HepG2 (cell line): ENCODE measurements around the gene SOBP. TPM values are rescaled to one million over a fixed set of nuclear protein-coding genes. Genes with fewer than 3 reads are reported as not detected.

Experiments
- ATAC-seq: fragments of 200-7000 bp; cut with Tn5 transposase; 3 replicates; pipeline ENCODE4 v1.9.1; 2020; ENCODE audit warnings: mild to moderate bottlenecking, moderate library complexity
- BruUV-seq: library from RNA; stranded (reverse); fragments of 400-500 nt; replicated peaks from 2 replicates; lab custom pipeline; 2021; lab: Mats Ljungman, UMichigan
- CTCF ChIA-PET: fragments of 300-600 bp; formaldehyde crosslinking; extraction: SDS; loops from one replicate; lab custom pipeline; 2021; ENCODE audit warnings: low total read pairs, inconsistent platforms, low intra/inter-chr PET ratio; lab: Yijun Ruan, JAX
- POLR2A ChIA-PET: fragments of 350-600 bp; sonication (Branson Sonifier 250); formaldehyde crosslinking; loops from one replicate; lab custom pipeline; 2020; ENCODE audit warnings: antibody characterized with exemption, inconsistent platforms; lab: Yijun Ruan, JAX
- DNase-seq: peaks from one replicate; pipeline ENCODE4 v3.0.0-alpha.2; 2015; ENCODE audit warnings: low spot score
- FAIRE-seq: peaks from 3 replicates; lab custom pipeline; 2011; peaks lifted over from hg19 to GRCh38; lab: Jason Lieb, UNC
- H2AFZ ChIP-seq: one replicate; pipeline ENCODE4 v1.6.1; 2011; ENCODE audit warnings: low read length, inconsistent platforms
- H3K27ac ChIP-seq: fragments of 300-600 bp; 3 replicates; pipeline ENCODE4 v1.8.0; 2011; ENCODE audit warnings: mixed run types, mild to moderate bottlenecking, mixed read lengths, low read length, inconsistent platforms; ENCODE audit not compliant: insufficient read depth; ENCODE audit errors: extremely low read length
- H3K27me3 ChIP-seq, 2 experiments: fragments of 200-600 bp in 1 of 2; 2 replicates in 1 of 2; 3 replicates in 1 of 2; pipeline versions ENCODE4 v1.6.0 to v1.8.0; 2011; ENCODE audit warnings: low read length in 2 of 2, mild to moderate bottlenecking in 2 of 2, moderate library complexity in 2 of 2, inconsistent platforms in 1 of 2; ENCODE audit not compliant: insufficient read depth in 2 of 2, control insufficient read depth in 1 of 2
- H3K36me3 ChIP-seq, 2 experiments: fragments of 200-600 bp in 1 of 2; replicated peaks in 1 of 2; 2 replicates in 1 of 2; 3 replicates in 1 of 2; pipeline versions ENCODE4 v1.5.1 to v1.8.0; 2011; ENCODE audit warnings: low read length in 2 of 2, inconsistent platforms in 1 of 2; ENCODE audit not compliant: insufficient read depth in 2 of 2, control insufficient read depth in 1 of 2
- H3K4me1 ChIP-seq: 2 replicates; pipeline ENCODE4 v1.5.1; 2012; ENCODE audit warnings: low read length, inconsistent platforms; ENCODE audit not compliant: insufficient read depth
- H3K4me2 ChIP-seq: 2 replicates; pipeline ENCODE4 v1.6.0; 2011; ENCODE audit warnings: low read depth, low read length, inconsistent platforms
- H3K4me3 ChIP-seq, 3 experiments: fragments of 200-600 bp in 1 of 3; sonication (generic), shearing (Covaris generic) in 1 of 3; replicated peaks in 1 of 3; 2 replicates each; pipeline ENCODE4 v1.5.1; 2011 to 2016; ENCODE audit warnings: low read length in 3 of 3, inconsistent platforms in 2 of 3, low read depth in 2 of 3, mild to moderate bottlenecking in 2 of 3, control low read depth in 1 of 3, mixed read lengths in 1 of 3; ENCODE audit not compliant: insufficient read depth in 1 of 3
- H3K79me2 ChIP-seq: one replicate; pipeline ENCODE4 v1.6.1; 2011; ENCODE audit warnings: low read length, inconsistent platforms; ENCODE audit not compliant: insufficient read depth
- H3K9ac ChIP-seq: 2 replicates; pipeline ENCODE4 v1.6.0; 2011; ENCODE audit warnings: mild to moderate bottlenecking, low read depth, low read length, inconsistent platforms; ENCODE audit not compliant: insufficient read depth
- H3K9me3 ChIP-seq: 2 replicates; pipeline ENCODE4 v1.5.1; 2012; ENCODE audit warnings: mild to moderate bottlenecking, low read length
- H4K20me1 ChIP-seq: 2 replicates; pipeline ENCODE4 v1.6.0; 2011; ENCODE audit warnings: inconsistent platforms, mild to moderate bottlenecking, low read length, moderate library complexity; ENCODE audit not compliant: insufficient read depth
- NCOA5 ChIP-seq: sonication (generic); formaldehyde crosslinking; IDR thresholded peaks from 2 replicates; pipeline ENCODE4 v1.4.0; 2020; ENCODE audit warnings: missing genetic modification reagents
- ZNF432 ChIP-seq: sonication (generic); formaldehyde crosslinking; IDR thresholded peaks from 2 replicates; pipeline ENCODE4 v1.5.0; 2020; ENCODE audit warnings: missing genetic modification reagents, mild to moderate bottlenecking, borderline replicate concordance
- ZNF768 ChIP-seq: sonication (generic); formaldehyde crosslinking; IDR thresholded peaks from 2 replicates; pipeline ENCODE4 v1.4.0; 2020; ENCODE audit warnings: missing genetic modification reagents
- WGBS: methylation state at CpG from one replicate; pipeline ENCODE4 v1.1.6; 2017; ENCODE audit warnings: low lambda C conversion rate; 5-methylcytosine and 5-hydroxymethylcytosine counted together
- in situ Hi-C: cut with HindIII; loops from 2 replicates; pipeline ENCODE4 v1.10.0; 2017; ENCODE audit warnings: low pct_unique_long_range_greater_than_20kb; ENCODE audit not compliant: extremely low pct_ligation_motif_present
- intact Hi-C: fragments of 100-400 bp; cut with micrococcal nuclease; formaldehyde crosslinking; loops from one replicate; pipeline ENCODE4 v1.10.0; 2022; ENCODE audit not compliant: unreplicated experiment
- polyA plus RNA-seq, 8 experiments: library from polyadenylated mRNA; depleted of rRNA in 3 of 8; stranded (reverse) in 7 of 8; unstranded in 1 of 8; fragments of >200 nt; fragmentation: Illumina TruSeq in 4 of 8; extraction: Trizol in 4 of 8; gene quantifications; 2 replicates each; pipeline versions ENCODE4 v1.2.1 to v1.2.3, GENCODE V29; 2011 to 2016; ENCODE audit warnings: low read depth in 4 of 8, missing spikeins in 1 of 8, mixed read lengths in 1 of 8; ENCODE audit not compliant: insufficient read depth in 1 of 8
- total RNA-seq, 5 experiments: library from RNA; depleted of rRNA; stranded (reverse); fragments of >200 nt; fragmentation: Illumina TruSeq; extraction: Trizol; gene quantifications; 2 replicates each; pipeline ENCODE4 v1.2.3, GENCODE V29; 2016; ENCODE audit warnings: low read depth in 1 of 5
- TF ChIP-seq, protein P1 (sequence below): sonication (generic); formaldehyde crosslinking; IDR thresholded peaks from 2 replicates; pipeline ENCODE4 v1.5.0; 2020; ENCODE audit warnings: missing genetic modification reagents
- TF ChIP-seq, protein P2 (sequence below): sonication (generic); formaldehyde crosslinking; IDR thresholded peaks from 2 replicates; pipeline ENCODE4 v1.4.0; 2020; ENCODE audit warnings: mild to moderate bottlenecking, missing genetic modification reagents
- TF ChIP-seq, protein P3 (sequence below): sonication (generic); formaldehyde crosslinking; IDR thresholded peaks from 2 replicates; pipeline ENCODE4 v1.8.0; 2023; ENCODE audit warnings: mild to moderate bottlenecking, missing genetic modification reagents

SOBP gene
- total and polyA plus RNA-seq, 2 of the 13 experiments (the other 11 are each of a cell fraction or from before 2014, with no cell fraction given): 1.5 to 6.9 TPM

DNA sequence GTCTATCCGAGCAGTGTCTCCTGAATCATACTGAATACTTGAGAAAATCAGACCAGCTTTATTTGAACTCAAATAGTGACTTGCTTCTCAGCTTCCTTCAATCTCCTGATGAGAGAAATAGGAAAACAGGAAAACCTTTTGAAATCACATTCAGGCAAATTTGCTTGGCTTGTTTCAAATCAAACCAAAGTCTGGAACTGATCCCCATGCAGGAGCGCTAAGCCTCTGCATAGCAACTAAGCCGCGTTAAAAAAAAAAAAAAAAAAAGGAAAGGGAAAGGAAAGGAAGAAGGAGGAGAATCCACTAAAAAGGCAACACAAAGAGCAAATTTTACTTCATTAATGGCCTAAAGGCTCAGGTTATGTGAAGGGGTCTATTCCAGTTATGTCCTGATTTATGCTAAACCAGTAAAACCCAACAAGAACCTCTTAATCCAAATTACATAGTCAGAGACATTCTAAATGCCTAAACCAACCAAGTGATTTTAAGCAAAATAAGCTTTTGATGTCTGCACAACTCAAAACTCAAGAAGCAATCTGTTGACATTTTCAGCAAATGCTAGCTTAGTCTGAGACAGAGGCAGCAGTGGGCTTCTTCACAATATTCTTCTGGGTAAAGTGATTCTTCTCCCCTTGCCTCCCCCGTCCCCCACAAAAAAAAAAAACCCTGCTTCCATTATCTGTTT, 112.5 kb downstream of the SOBP start:
- no peak overlapping the region for H3K9ac ChIP-seq
- POLR2A ChIA-PET: no interaction called here
- no peaks in the 10 kb centered on the region for H3K79me2 ChIP-seq
- no peak overlapping the region for H2AFZ ChIP-seq
- TF ChIP-seq, protein P1, sequence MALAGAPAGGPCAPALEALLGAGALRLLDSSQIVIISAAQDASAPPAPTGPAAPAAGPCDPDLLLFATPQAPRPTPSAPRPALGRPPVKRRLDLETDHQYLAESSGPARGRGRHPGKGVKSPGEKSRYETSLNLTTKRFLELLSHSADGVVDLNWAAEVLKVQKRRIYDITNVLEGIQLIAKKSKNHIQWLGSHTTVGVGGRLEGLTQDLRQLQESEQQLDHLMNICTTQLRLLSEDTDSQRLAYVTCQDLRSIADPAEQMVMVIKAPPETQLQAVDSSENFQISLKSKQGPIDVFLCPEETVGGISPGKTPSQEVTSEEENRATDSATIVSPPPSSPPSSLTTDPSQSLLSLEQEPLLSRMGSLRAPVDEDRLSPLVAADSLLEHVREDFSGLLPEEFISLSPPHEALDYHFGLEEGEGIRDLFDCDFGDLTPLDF (CRISPR knock-in tag): no peak
- TF ChIP-seq NCOA5 (CRISPR knock-in tag) (no peak), ZNF768 (CRISPR knock-in tag) (no peak), ZNF432 (CRISPR knock-in tag) (no peak)
- TF ChIP-seq, protein P2, sequence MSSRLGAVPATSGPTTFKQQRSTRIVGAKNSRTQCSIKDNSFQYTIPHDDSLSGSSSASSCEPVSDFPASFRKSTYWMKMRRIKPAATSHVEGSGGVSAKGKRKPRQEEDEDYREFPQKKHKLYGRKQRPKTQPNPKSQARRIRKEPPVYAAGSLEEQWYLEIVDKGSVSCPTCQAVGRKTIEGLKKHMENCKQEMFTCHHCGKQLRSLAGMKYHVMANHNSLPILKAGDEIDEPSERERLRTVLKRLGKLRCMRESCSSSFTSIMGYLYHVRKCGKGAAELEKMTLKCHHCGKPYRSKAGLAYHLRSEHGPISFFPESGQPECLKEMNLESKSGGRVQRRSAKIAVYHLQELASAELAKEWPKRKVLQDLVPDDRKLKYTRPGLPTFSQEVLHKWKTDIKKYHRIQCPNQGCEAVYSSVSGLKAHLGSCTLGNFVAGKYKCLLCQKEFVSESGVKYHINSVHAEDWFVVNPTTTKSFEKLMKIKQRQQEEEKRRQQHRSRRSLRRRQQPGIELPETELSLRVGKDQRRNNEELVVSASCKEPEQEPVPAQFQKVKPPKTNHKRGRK: no peak
- TF ChIP-seq, protein P3, sequence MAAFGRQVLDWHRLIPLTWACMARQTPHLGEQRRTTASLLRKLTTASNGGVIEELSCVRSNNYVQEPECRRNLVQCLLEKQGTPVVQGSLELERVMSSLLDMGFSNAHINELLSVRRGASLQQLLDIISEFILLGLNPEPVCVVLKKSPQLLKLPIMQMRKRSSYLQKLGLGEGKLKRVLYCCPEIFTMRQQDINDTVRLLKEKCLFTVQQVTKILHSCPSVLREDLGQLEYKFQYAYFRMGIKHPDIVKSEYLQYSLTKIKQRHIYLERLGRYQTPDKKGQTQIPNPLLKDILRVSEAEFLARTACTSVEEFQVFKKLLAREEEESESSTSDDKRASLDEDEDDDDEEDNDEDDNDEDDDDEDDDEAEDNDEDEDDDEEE: no peak
- TF ChIP-seq, all 625 proteins: peak for 0
- in situ Hi-C loops: no loop called here
- Histone ChIP-seq H4K20me1 (no peaks in the 10 kb centered on the region; the same call in none of the 2 replicates), H3K36me3 (peaks cover 0 to 17% of the 10 kb centered on the region in 2 experiments; a peak in 3 of 5 replicates), H3K9me3 (no peaks in the 10 kb centered on the region), H3K27me3 (no peaks in the 10 kb centered on the region), H3K4me1 (no peaks in the 10 kb centered on the region; the same call in 1 of the 2 replicates), H3K4me2 (no peak overlapping the region), H3K4me3 (no peak overlapping the region), H3K27ac (no peak overlapping the region)
- no peak for DNase-seq
- intact Hi-C loops: no loop called here
- CTCF ChIA-PET: no interaction called here
- WGBS: 96% methylated on average over 5 of the region's 5 CpGs
- no TSS peak for BruUV-seq
- no peak for FAIRE-seq
- ATAC-seq: no peak
